HG02759 (cell line): Measurements from ENCODE around the gene MAP4.
"Not testable (repeated sequence)": the region's sequence is repeated elsewhere in the genome, so short reads cannot be mapped to it uniquely, and the experiment has no call there.

Experiments used
- ATAC-seq: cut with Tn5 transposase; IDR thresholded peaks from one replicate; pipeline ENCODE4 v1.9.1; 2021; ENCODE audit warnings: mild to moderate bottlenecking, moderate library complexity; ENCODE audit not compliant: unreplicated experiment

MAP4 gene

GRCh38 chr3:47847260-47847659 lies 169.0 kb downstream of the MAP4 start:
- no peak for ATAC-seq

DNA sequence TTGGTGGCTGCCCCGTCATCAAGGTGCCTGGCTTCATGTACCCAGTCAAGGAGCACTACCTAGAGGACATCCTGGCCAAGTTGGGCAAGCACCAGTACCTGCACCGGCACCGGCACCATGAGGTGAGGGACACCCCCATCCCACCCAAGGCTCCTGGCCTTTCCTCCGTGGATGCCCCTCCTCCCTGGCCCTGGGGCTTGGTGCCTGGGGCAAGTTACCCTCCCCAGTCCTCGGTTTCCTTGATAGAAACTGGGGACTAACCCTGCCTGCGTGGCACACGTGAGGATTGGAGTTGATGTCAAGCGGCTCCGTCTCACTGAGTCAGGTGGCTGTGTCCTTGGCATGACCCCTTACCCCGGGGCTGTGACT lies 169.4 kb downstream of the MAP4 start:
- ATAC-seq: no peak

GRCh38 chr3:47846186-47846879 lies 169.9 kb downstream of the MAP4 start:
- ATAC-seq: no peak

GRCh38 chr3:47841786-47842349 lies 174.3 kb downstream of the MAP4 start:
- no peak for ATAC-seq

- ATAC-seq: no peak
These were observed 177.7 kb downstream of the MAP4 start for GRCh38 chr3:47838503-47838902.

- no peak for ATAC-seq
These were observed 179.2 kb downstream of the MAP4 start for GRCh38 chr3:47836986-47837385.

- not testable (repeated sequence) for ATAC-seq
These were observed 186.7 kb downstream of the MAP4 start for GRCh38 chr3:47829482-47829881.

GRCh38 chr3:47825590-47825989 lies 190.6 kb downstream of the MAP4 start:
- no peak for ATAC-seq

DNA sequence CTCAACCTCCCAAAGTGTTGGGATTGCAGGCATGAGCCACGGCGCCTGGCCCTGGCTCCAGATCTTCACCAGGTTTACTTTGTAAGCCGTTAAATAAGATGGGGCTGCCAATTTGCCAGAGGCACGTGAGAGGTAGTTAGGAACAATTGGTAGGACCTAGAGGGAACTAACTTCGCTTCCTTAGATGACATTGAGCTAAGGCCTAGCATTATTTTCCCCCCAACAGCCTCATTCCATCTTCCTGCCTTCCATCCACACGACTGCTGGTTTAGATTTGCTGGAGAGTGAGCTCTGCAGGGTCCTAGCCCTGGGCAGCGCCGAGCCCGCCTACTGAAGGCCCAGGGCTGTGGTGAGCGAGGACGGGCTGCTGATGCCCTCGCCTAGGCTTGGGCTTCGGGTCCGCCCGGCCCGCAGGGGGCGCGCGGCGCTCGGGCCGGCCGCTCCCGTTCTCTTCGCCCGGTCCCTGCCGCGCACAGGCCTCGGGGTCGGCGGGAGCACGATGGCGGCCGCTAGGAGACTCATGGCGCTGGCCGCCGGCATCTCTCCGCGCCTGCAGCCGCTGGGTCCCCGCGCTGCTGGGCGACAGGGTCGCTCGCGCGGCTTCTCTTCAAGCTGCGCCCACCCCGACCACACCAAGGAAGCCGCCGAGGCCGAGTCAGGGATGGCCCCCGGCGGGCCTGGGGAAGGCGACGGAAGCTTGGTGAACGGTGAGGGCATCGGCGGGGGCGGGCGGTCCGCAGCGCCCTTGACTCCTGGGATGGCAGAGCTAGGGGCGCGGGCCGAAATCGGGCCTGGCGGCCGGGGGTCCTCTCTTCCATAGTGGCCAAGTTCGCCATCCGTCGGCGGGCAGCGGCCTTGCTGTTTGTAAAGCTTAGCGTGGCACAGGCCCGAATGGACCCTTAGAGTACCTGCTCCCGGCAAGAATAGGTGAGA lies 191.4 kb downstream of the MAP4 start:
- peak; percentile 98 for ATAC-seq

DNA sequence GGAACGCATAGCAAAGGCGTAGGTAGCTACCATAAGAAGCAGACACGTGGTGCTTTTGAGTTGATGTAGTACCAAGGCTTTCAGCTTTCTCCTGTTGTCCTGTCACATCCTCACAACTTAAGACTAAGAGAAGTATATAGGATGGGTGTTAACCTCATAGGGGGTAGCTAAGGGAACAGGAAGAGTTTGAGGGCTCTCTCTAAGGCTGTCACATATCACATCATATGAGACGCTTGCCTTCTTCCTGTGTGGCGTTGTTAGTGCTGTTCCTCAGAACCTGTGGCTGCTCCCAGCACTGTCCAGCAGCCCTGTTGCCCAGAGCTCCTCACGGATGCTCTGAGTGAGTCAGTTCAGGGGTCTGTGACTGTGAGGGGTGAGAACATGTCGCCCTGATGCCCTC lies 198.6 kb downstream of the MAP4 start:
- no peak for ATAC-seq

- ATAC-seq: no peak
These were observed 202.6 kb downstream of the MAP4 start for GRCh38 chr3:47813551-47814177.

DNA sequence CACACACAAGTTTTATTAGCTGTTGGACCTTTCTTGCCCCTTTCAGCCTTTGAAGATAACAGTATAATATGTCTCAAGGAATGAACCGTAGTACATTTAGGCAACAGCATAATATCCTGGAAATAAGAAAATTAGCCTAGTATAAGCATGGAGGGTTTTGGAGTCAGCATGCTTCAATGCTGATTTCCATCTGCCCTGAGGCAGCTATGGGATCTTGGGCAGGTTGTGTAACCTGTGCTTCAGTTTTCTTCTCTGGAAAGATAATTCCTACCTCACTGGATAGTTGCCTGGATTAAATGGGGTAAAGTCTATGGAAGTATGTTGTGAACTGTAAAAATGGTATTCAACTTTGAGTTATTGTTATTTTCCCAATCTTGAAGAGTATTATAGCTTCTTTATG lies 211.6 kb downstream of the MAP4 start:
- ATAC-seq: no peak

- no peak for ATAC-seq
These were observed 212.7 kb downstream of the MAP4 start for GRCh38 chr3:47803480-47804025.

- ATAC-seq: peak; percentile 93
These were observed 213.3 kb downstream of the MAP4 start, which contains the start of gene DHX30 for GRCh38 chr3:47802734-47803479. Gene DHX30 (plus strand): TSS chr3:47803138. CDS start chr3:47810684, 7,546 bp downstream.
